Sigmoid colon (tissue), 7 donors: Measurements from ENCODE around the gene FNDC11. TPM values are rescaled to one million over a fixed set of nuclear protein-coding genes. Genes with fewer than 3 reads are reported as not detected.

Experiments used
- DNase-seq: peaks from one replicate; pipeline ENCODE4 v3.0.0-alpha.2; 2019
- H3K27ac ChIP-seq, 4 donors: fragments of 200-600 bp; sonication (generic); one replicate each; pipeline ENCODE4 v1.5.1; 2016 to 2019; ENCODE audit warnings: mild to moderate bottlenecking in 1 of 4
- H3K27me3 ChIP-seq, 3 donors: fragments of 200-600 bp; sonication (generic); one replicate each; pipeline ENCODE4 v1.5.1; 2019; ENCODE audit warnings: mild to moderate bottlenecking in 1 of 3
- H3K36me3 ChIP-seq, 4 donors: fragments of 200-600 bp; sonication (generic); one replicate each; pipeline ENCODE4 v1.5.1; 2016 to 2019
- H3K4me1 ChIP-seq, 4 donors: fragments of 200-600 bp; sonication (generic); one replicate each; pipeline ENCODE4 v1.5.1; 2017 to 2019
- H3K4me3 ChIP-seq, 4 donors: fragments of 200-600 bp; sonication (generic); one replicate each; pipeline ENCODE4 v1.5.1; 2017 to 2019; ENCODE audit warnings: mild to moderate bottlenecking in 2 of 4, moderate library complexity in 1 of 4
- H3K9me3 ChIP-seq, 4 donors: fragments of 200-600 bp in 3 of 4; sonication (generic) in 3 of 4; one replicate each; pipeline versions ENCODE4 v1.5.1 to v1.6.1; 2013 to 2019
- CTCF ChIP-seq, 4 experiments: fragments of 450-650 bp in 3 of 4; fragments of 200-600 bp in 1 of 4; IDR thresholded peaks; one replicate each; pipeline ENCODE4 v1.5.1; 2016 to 2019; ENCODE audit warnings: antibody characterized with exemption in 4 of 4, mild to moderate bottlenecking in 3 of 4, moderate library complexity in 2 of 4
- EP300 ChIP-seq, 4 donors: sonication (generic); formaldehyde crosslinking; IDR thresholded peaks; one replicate each; pipeline ENCODE4 v1.6.1; 2017; ENCODE audit warnings: antibody characterized with exemption in 4 of 4
- POLR2A ChIP-seq, 2 donors: fragments of 450-650 bp; IDR thresholded peaks; one replicate each; pipeline ENCODE4 v1.6.1; 2016; ENCODE audit warnings: antibody characterized with exemption in 2 of 2, mild to moderate bottlenecking in 2 of 2, moderate library complexity in 2 of 2
- POLR2AphosphoS5 ChIP-seq, 4 donors: sonication (generic); formaldehyde crosslinking; IDR thresholded peaks; one replicate each; pipeline ENCODE4 v1.6.1; 2017; ENCODE audit warnings: antibody characterized with exemption in 4 of 4
- WGBS, 2 donors: extraction: QIAGEN DNeasy Blood & Tissue Kit; methylation state at CpG; one replicate each; pipeline ENCODE4 v1.1.7; 2013; 5-methylcytosine and 5-hydroxymethylcytosine counted together
- intact Hi-C: fragments of 100-400 bp; cut with DNase I; formaldehyde crosslinking; loops from one replicate; pipeline ENCODE4 v1.15.1; 2023
- polyA plus RNA-seq, 3 donors: library from polyadenylated mRNA; stranded (reverse); fragments of 200-250 nt; gene quantifications; one replicate each; pipeline ENCODE4 v1.2.3, GENCODE V29; 2013
- total RNA-seq, 4 donors: library from RNA; depleted of rRNA; stranded (reverse); fragments of >200 nt; gene quantifications; one replicate each; pipeline ENCODE4 v1.1.0, GENCODE V29; 2016
- donor health status: healthy with polysubstance abuse.
- donor health status: Bipolar disorder and iron deficiency.
- donor health status: healthy.

The FNDC11 gene
- total and polyA plus RNA-seq, 7 donors, result under 0.01 to 0.55 (median 0.41) TPM; not detected in 1

GRCh38 chr20:63588641-63589041 lies 34.7 kb downstream of the FNDC11 start:
- Histone ChIP-seq H3K36me3 (peaks cover 26 to 57% (median 30%) of the 10 kb centered on the region in 4 donors), H3K9me3 (no peaks in the 10 kb centered on the region), H3K27ac (no peak overlapping the region), H3K27me3 (no peaks in the 10 kb centered on the region), H3K4me1 (no peaks in the 10 kb centered on the region), H3K4me3 (no peak overlapping the region)
- no peak for TF ChIP-seq EP300 (IDR thresholded peaks at IDR 0.05)
- no peak for TF ChIP-seq POLR2A (IDR thresholded peaks at IDR 0.05)
- TF ChIP-seq CTCF (IDR thresholded peaks at IDR 0.05), result no peak
- no peak for TF ChIP-seq POLR2AphosphoS5 (IDR thresholded peaks at IDR 0.05)
- whole genome bisulfite sequencing, 2 donors, result 94% methylated on average over 11 of the region's 11 CpGs
- intact Hi-C loops, result no loop called here
- DNase-seq, result no peak

GRCh38 chr20:63589261-63590217 lies 35.6 kb downstream of the FNDC11 start:
- intact Hi-C loops, result no loop called here
- no peak overlapping the region for H3K4me3 ChIP-seq
- 91 to 93% methylated on average over 38 of the region's 38 CpGs for WGBS, 2 donors
- H3K4me1 ChIP-seq, result peaks cover 0 to 6% (median 0%) of the 10 kb centered on the region in 4 donors
- no peak overlapping the region for H3K27ac ChIP-seq
- DNase-seq, result no peak
- no peak for TF ChIP-seq POLR2A (IDR thresholded peaks at IDR 0.05)
- TF ChIP-seq CTCF (IDR thresholded peaks at IDR 0.05), result no peak
- TF ChIP-seq POLR2AphosphoS5 (IDR thresholded peaks at IDR 0.05), result no peak
- TF ChIP-seq EP300 (IDR thresholded peaks at IDR 0.05), result no peak
- no peaks in the 10 kb centered on the region for H3K9me3 ChIP-seq
- no peaks in the 10 kb centered on the region for H3K27me3 ChIP-seq
- H3K36me3 ChIP-seq, result peaks cover 26 to 66% (median 30%) of the 10 kb centered on the region in 4 donors

GRCh38 chr20:63590218-63591146 lies 36.5 kb downstream of the FNDC11 start:
- WGBS, 2 donors, result 93 to 95% methylated on average over 52 of the region's 52 CpGs
- no peak for TF ChIP-seq EP300 (IDR thresholded peaks at IDR 0.05)
- no peak for TF ChIP-seq CTCF (IDR thresholded peaks at IDR 0.05)
- no peak for TF ChIP-seq POLR2AphosphoS5 (IDR thresholded peaks at IDR 0.05)
- TF ChIP-seq POLR2A (IDR thresholded peaks at IDR 0.05), result no peak
- Histone ChIP-seq H3K4me1 (peaks cover 0 to 6% (median 0%) of the 10 kb centered on the region in 4 donors), H3K27ac (no peak overlapping the region), H3K4me3 (no peak overlapping the region), H3K27me3 (no peaks in the 10 kb centered on the region), H3K36me3 (peaks cover 26 to 72% (median 34%) of the 10 kb centered on the region in 4 donors), H3K9me3 (no peaks in the 10 kb centered on the region)
- intact Hi-C loops, result no loop called here
- no peak for DNase-seq

- H3K27ac ChIP-seq, result no peak overlapping the region
- TF ChIP-seq POLR2A (IDR thresholded peaks at IDR 0.05) (no peak), POLR2AphosphoS5 (IDR thresholded peaks at IDR 0.05) (no peak), CTCF (IDR thresholded peaks at IDR 0.05) (no peak), EP300 (IDR thresholded peaks at IDR 0.05) (no peak)
- intact Hi-C loops, result no loop called here
- WGBS, 2 donors, result 95% methylated on average over 4 of the region's 4 CpGs
- no peaks in the 10 kb centered on the region for H3K9me3 ChIP-seq
- H3K4me1 ChIP-seq, result peaks cover 0 to 6% (median 0%) of the 10 kb centered on the region in 4 donors
- no peaks in the 10 kb centered on the region for H3K27me3 ChIP-seq
- no peak for DNase-seq
- H3K4me3 ChIP-seq, result no peak overlapping the region
- H3K36me3 ChIP-seq, result peaks cover 26 to 77% (median 37%) of the 10 kb centered on the region in 4 donors
These were observed 37.2 kb downstream of the FNDC11 start for GRCh38 chr20:63591147-63591533.
